ENCODE results near the gene PELI1. TPM values are rescaled to one million over a fixed set of nuclear protein-coding genes. Genes with fewer than 3 reads are reported as not detected.

The PELI1 gene
- total and polyA plus RNA-seq, 2 experiments from 2014 or later = 30.5 to 62.9 TPM

GRCh38 chr2:64192125-64192479 is 47.9 kb upstream of the PELI1 start:
- Histone ChIP-seq H3K79me2 (no peaks in the 10 kb centered on the region), H3K27ac (no peak overlapping the region), H3K9me2 (replicated peaks; ENCODE audit: insufficient read depth) (no peaks in the 10 kb centered on the region), H3K4me2 (no peak overlapping the region), H3K4me1 (ENCODE audit: insufficient read depth) (no peaks in the 10 kb centered on the region), H3K4me3 (no peak overlapping the region), H4K20me1 (ENCODE audit: insufficient read depth, poor library complexity, severe bottlenecking) (no peaks in the 10 kb centered on the region), H3K27me3 (no peaks in the 10 kb centered on the region), H3K9me3 (ENCODE audit: low read depth) (no peaks in the 10 kb centered on the region), H3K36me3 (replicated peaks; ENCODE audit: insufficient read depth, low read depth) (no peaks in the 10 kb centered on the region), H2AFZ (no peak overlapping the region)
- TF ChIP-seq EZH2phosphoT487 (IDR thresholded peaks at IDR 0.05; ENCODE audit: low read depth, severe bottlenecking, unreplicated experiment) (no peak), EZH2 (IDR thresholded peaks at IDR 0.05; ENCODE audit: borderline replicate concordance) (no peak)
- TF ChIP-seq, protein P1, sequence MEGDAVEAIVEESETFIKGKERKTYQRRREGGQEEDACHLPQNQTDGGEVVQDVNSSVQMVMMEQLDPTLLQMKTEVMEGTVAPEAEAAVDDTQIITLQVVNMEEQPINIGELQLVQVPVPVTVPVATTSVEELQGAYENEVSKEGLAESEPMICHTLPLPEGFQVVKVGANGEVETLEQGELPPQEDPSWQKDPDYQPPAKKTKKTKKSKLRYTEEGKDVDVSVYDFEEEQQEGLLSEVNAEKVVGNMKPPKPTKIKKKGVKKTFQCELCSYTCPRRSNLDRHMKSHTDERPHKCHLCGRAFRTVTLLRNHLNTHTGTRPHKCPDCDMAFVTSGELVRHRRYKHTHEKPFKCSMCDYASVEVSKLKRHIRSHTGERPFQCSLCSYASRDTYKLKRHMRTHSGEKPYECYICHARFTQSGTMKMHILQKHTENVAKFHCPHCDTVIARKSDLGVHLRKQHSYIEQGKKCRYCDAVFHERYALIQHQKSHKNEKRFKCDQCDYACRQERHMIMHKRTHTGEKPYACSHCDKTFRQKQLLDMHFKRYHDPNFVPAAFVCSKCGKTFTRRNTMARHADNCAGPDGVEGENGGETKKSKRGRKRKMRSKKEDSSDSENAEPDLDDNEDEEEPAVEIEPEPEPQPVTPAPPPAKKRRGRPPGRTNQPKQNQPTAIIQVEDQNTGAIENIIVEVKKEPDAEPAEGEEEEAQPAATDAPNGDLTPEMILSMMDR (IDR thresholded peaks at IDR 0.05; ENCODE audit: poor library complexity) = no peak
- DNase-seq (ENCODE audit: low spot score) = no peak
- WGBS (ENCODE audit: low lambda C conversion rate, missing lambda C conversion rate) = 76% methylated on average over 6 of the region's 6 CpGs

- H3K27ac ChIP-seq = no peak overlapping the region
- H2AFZ ChIP-seq = no peak overlapping the region
- no peaks in the 10 kb centered on the region for H3K9me2 ChIP-seq (replicated peaks; ENCODE audit: insufficient read depth)
- no peak for DNase-seq (ENCODE audit: low spot score)
- no peaks in the 10 kb centered on the region for H3K79me2 ChIP-seq
- no peak overlapping the region for H3K4me3 ChIP-seq
- H4K20me1 ChIP-seq (ENCODE audit: insufficient read depth, poor library complexity, severe bottlenecking) = no peaks in the 10 kb centered on the region
- no peaks in the 10 kb centered on the region for H3K27me3 ChIP-seq
- H3K4me2 ChIP-seq = no peak overlapping the region
- TF ChIP-seq, protein P1 (IDR thresholded peaks at IDR 0.05; ENCODE audit: poor library complexity) = no peak
- no peak for TF ChIP-seq EZH2 (IDR thresholded peaks at IDR 0.05; ENCODE audit: borderline replicate concordance)
- no peak for TF ChIP-seq EZH2phosphoT487 (IDR thresholded peaks at IDR 0.05; ENCODE audit: low read depth, severe bottlenecking, unreplicated experiment)
- H3K36me3 ChIP-seq (replicated peaks; ENCODE audit: insufficient read depth, low read depth) = no peaks in the 10 kb centered on the region
- H3K4me1 ChIP-seq (ENCODE audit: insufficient read depth) = no peaks in the 10 kb centered on the region
- H3K9me3 ChIP-seq (ENCODE audit: low read depth) = no peaks in the 10 kb centered on the region
Measured at GRCh38 chr2:64189586-64189985, 45.4 kb upstream of the PELI1 start.

- H2AFZ ChIP-seq = no peak overlapping the region
- 82% methylated on average over 10 of the region's 10 CpGs for WGBS (ENCODE audit: low lambda C conversion rate, missing lambda C conversion rate)
- TF ChIP-seq EZH2phosphoT487 (IDR thresholded peaks at IDR 0.05; ENCODE audit: low read depth, severe bottlenecking, unreplicated experiment) (no peak), EZH2 (IDR thresholded peaks at IDR 0.05; ENCODE audit: borderline replicate concordance) (no peak)
- TF ChIP-seq, protein P1 (IDR thresholded peaks at IDR 0.05; ENCODE audit: poor library complexity) = no peak
- H3K79me2 ChIP-seq = no peaks in the 10 kb centered on the region
- no peaks in the 10 kb centered on the region for H3K4me1 ChIP-seq (ENCODE audit: insufficient read depth)
- no peak overlapping the region for H3K4me2 ChIP-seq
- no peak for DNase-seq (ENCODE audit: low spot score)
- no peaks in the 10 kb centered on the region for H4K20me1 ChIP-seq (ENCODE audit: insufficient read depth, poor library complexity, severe bottlenecking)
- no peak overlapping the region for H3K27ac ChIP-seq
- no peaks in the 10 kb centered on the region for H3K9me2 ChIP-seq (replicated peaks; ENCODE audit: insufficient read depth)
- no peaks in the 10 kb centered on the region for H3K36me3 ChIP-seq (replicated peaks; ENCODE audit: insufficient read depth, low read depth)
- no peaks in the 10 kb centered on the region for H3K9me3 ChIP-seq (ENCODE audit: low read depth)
- no peak overlapping the region for H3K4me3 ChIP-seq
- no peaks in the 10 kb centered on the region for H3K27me3 ChIP-seq
Measured at GRCh38 chr2:64189167-64189566, 44.9 kb upstream of the PELI1 start.

Data from hepatocyte (in vitro differentiated cells).